Measurements from ENCODE around the gene CCDC40. TPM values are rescaled to one million over a fixed set of nuclear protein-coding genes. Genes with fewer than 3 reads are reported as not detected.

The CCDC40 gene
- total RNA-seq, 2 donors from 2014 or later: 3.4 to 4.5 TPM

- Mint-ChIP-seq H3K27me3 (no peaks in the 10 kb centered on the region), H3K4me3 (no peak overlapping the region), H3K4me1 (peaks cover 1% of the 10 kb centered on the region), H3K27ac (no peak overlapping the region), H3K36me3 (ENCODE audit: low read depth) (no peaks in the 10 kb centered on the region)
- no peak for DNase-seq
- no peak for ATAC-seq
- H3K9me3 ChIP-seq (ENCODE audit: control insufficient read depth, low read length, poor library complexity, severe bottlenecking): no peaks in the 10 kb centered on the region
Observed at GRCh38 chr17:80095038-80095843, 58.8 kb downstream of the CCDC40 start.

- H3K36me3 Mint-ChIP-seq (ENCODE audit: low read depth): no peaks in the 10 kb centered on the region
- no peaks in the 10 kb centered on the region for H3K9me3 ChIP-seq (ENCODE audit: control insufficient read depth, low read length, poor library complexity, severe bottlenecking)
- H3K27me3 Mint-ChIP-seq: no peaks in the 10 kb centered on the region
- DNase-seq (no peak), ATAC-seq (no peak)
- H3K4me1 Mint-ChIP-seq: peaks cover 7% of the 10 kb centered on the region
- no peak overlapping the region for H3K27ac Mint-ChIP-seq
- no peak overlapping the region for H3K4me3 Mint-ChIP-seq
Observed at GRCh38 chr17:80095844-80096475, 59.5 kb downstream of the CCDC40 start.

- no peaks in the 10 kb centered on the region for H3K9me3 ChIP-seq (ENCODE audit: control insufficient read depth, low read length, poor library complexity, severe bottlenecking)
- Mint-ChIP-seq H3K4me1 (peaks cover 8% of the 10 kb centered on the region), H3K27me3 (no peaks in the 10 kb centered on the region), H3K36me3 (ENCODE audit: low read depth) (no peaks in the 10 kb centered on the region), H3K4me3 (no peak overlapping the region), H3K27ac (no peak overlapping the region)
- DNase-seq: no peak
- no peak for ATAC-seq
Observed at GRCh38 chr17:80096561-80097021, 60.1 kb downstream of the CCDC40 start.

GRCh38 chr17:80097127-80097621 lies 60.7 kb downstream of the CCDC40 start:
- Mint-ChIP-seq H3K4me1 (peaks cover 13% of the 10 kb centered on the region), H3K27ac (no peak overlapping the region), H3K27me3 (no peaks in the 10 kb centered on the region), H3K4me3 (no peak overlapping the region), H3K36me3 (ENCODE audit: low read depth) (no peaks in the 10 kb centered on the region)
- H3K9me3 ChIP-seq (ENCODE audit: control insufficient read depth, low read length, poor library complexity, severe bottlenecking): no peaks in the 10 kb centered on the region
- ATAC-seq: no peak
- no peak for DNase-seq

- Mint-ChIP-seq H3K4me1 (peaks cover 14% of the 10 kb centered on the region), H3K36me3 (ENCODE audit: low read depth) (no peaks in the 10 kb centered on the region), H3K27ac (no peak overlapping the region), H3K4me3 (no peak overlapping the region), H3K27me3 (no peaks in the 10 kb centered on the region)
- DNase-seq (no peak), ATAC-seq (no peak)
- no peaks in the 10 kb centered on the region for H3K9me3 ChIP-seq (ENCODE audit: control insufficient read depth, low read length, poor library complexity, severe bottlenecking)
Observed at GRCh38 chr17:80097844-80098691, 61.6 kb downstream of the CCDC40 start.

- no peak overlapping the region for H3K27ac Mint-ChIP-seq
- DNase-seq (no peak), ATAC-seq (no peak)
- peaks cover 17% of the 10 kb centered on the region for H3K4me1 Mint-ChIP-seq
- no peaks in the 10 kb centered on the region for H3K27me3 Mint-ChIP-seq
- no peaks in the 10 kb centered on the region for H3K36me3 Mint-ChIP-seq (ENCODE audit: low read depth)
- H3K4me3 Mint-ChIP-seq: no peak overlapping the region
- no peaks in the 10 kb centered on the region for H3K9me3 ChIP-seq (ENCODE audit: control insufficient read depth, low read length, poor library complexity, severe bottlenecking)
Observed at GRCh38 chr17:80099291-80100034, 63.0 kb downstream of the CCDC40 start.

- H3K36me3 Mint-ChIP-seq (ENCODE audit: low read depth): no peaks in the 10 kb centered on the region
- no peaks in the 10 kb centered on the region for H3K9me3 ChIP-seq (ENCODE audit: control insufficient read depth, low read length, poor library complexity, severe bottlenecking)
- H3K27ac Mint-ChIP-seq: peak overlapping the region; percentile 4
- DNase-seq (no peak), ATAC-seq (no peak)
- H3K27me3 Mint-ChIP-seq: no peaks in the 10 kb centered on the region
- peaks cover 17% of the 10 kb centered on the region for H3K4me1 Mint-ChIP-seq
- H3K4me3 Mint-ChIP-seq: no peak overlapping the region
Observed at GRCh38 chr17:80100035-80100323, 63.5 kb downstream of the CCDC40 start.

- H3K9me3 ChIP-seq (ENCODE audit: control insufficient read depth, low read length, poor library complexity, severe bottlenecking): no peaks in the 10 kb centered on the region
- no peaks in the 10 kb centered on the region for H3K27me3 Mint-ChIP-seq
- peak; percentile 91 for ATAC-seq
- peak; percentile 88 to 95 (median 93) for DNase-seq
- peak within 1 kb of the TSS; percentile 88 for H3K4me3 Mint-ChIP-seq
- H3K4me1 Mint-ChIP-seq: peaks cover 17% of the 10 kb centered on the region
- H3K27ac Mint-ChIP-seq: peak within 1 kb of the TSS; percentile 83
- H3K36me3 Mint-ChIP-seq (ENCODE audit: low read depth): no peaks in the 10 kb centered on the region
Observed at GRCh38 chr17:80101011-80101945, 64.8 kb downstream of the CCDC40 start, which contains the start of gene GAA. Gene GAA, plus strand, starts transcription at chr17:80101581. Its CDS starts 3,006 bp downstream, at chr17:80104587.

- no peak for DNase-seq
- peaks cover 17% of the 10 kb centered on the region for H3K4me1 Mint-ChIP-seq
- H3K27me3 Mint-ChIP-seq: no peaks in the 10 kb centered on the region
Observed at GRCh38 chr17:80101946-80102663, 65.7 kb downstream of the CCDC40 start.

GRCh38 chr17:80102664-80103448 lies 66.4 kb downstream of the CCDC40 start:
- no peak overlapping the region for H3K27ac Mint-ChIP-seq
- no peaks in the 10 kb centered on the region for H3K9me3 ChIP-seq (ENCODE audit: control insufficient read depth, low read length, poor library complexity, severe bottlenecking)
- peaks cover 17% of the 10 kb centered on the region for H3K4me1 Mint-ChIP-seq
- ATAC-seq (no peak), DNase-seq (no peak)
- no peaks in the 10 kb centered on the region for H3K27me3 Mint-ChIP-seq
- peak overlapping the region; percentile 88 for H3K4me3 Mint-ChIP-seq
- no peaks in the 10 kb centered on the region for H3K36me3 Mint-ChIP-seq (ENCODE audit: low read depth)

More at GRCh38 chr17:80101946-80102663, 65.7 kb downstream of the CCDC40 start:
- no peaks in the 10 kb centered on the region for H3K36me3 Mint-ChIP-seq (ENCODE audit: low read depth)
- no peaks in the 10 kb centered on the region for H3K9me3 ChIP-seq (ENCODE audit: control insufficient read depth, low read length, poor library complexity, severe bottlenecking)
- peak; percentile 29 for ATAC-seq
- peak overlapping the region; percentile 88 for H3K4me3 Mint-ChIP-seq
- H3K27ac Mint-ChIP-seq: peak overlapping the region; percentile 83

Data from T-helper 17 cell (primary cell).